NCI-H146 (cell line): ENCODE results near the gene C22orf42.
"Not testable (repeated sequence)": the region's sequence is repeated elsewhere in the genome, so short reads cannot be mapped to it uniquely, and the experiment has no call there.

Source experiments
- DNase-seq: peaks from one replicate; lab custom pipeline; 2025; lab: John Stamatoyannopoulos, UW

Gene C22orf42

GRCh38 chr22:32185821-32186220 is 26.7 kb upstream of the C22orf42 start:
- DNase-seq: peak; percentile 52

GRCh38 chr22:32183625-32184024 is 24.5 kb upstream of the C22orf42 start:
- DNase-seq: no peak

GRCh38 chr22:32181043-32181442 is 21.9 kb upstream of the C22orf42 start:
- no peak for DNase-seq

GRCh38 chr22:32177221-32177765 is 18.2 kb upstream of the C22orf42 start:
- DNase-seq: no peak

GRCh38 chr22:32175683-32176644 is 16.9 kb upstream of the C22orf42 start:
- peak; percentile 58 for DNase-seq

GRCh38 chr22:32175115-32175514 is 16.0 kb upstream of the C22orf42 start:
- DNase-seq: no peak

- DNase-seq: no peak
Measured at GRCh38 chr22:32165681-32166080, 6.6 kb upstream of the C22orf42 start.

GRCh38 chr22:32164075-32164860 is 5.2 kb upstream of the C22orf42 start:
- no peak for DNase-seq

GRCh38 chr22:32160411-32160810 is 1.3 kb upstream of the C22orf42 start:
- DNase-seq: peak; percentile 23

GRCh38 chr22:32157632-32158031 is 1.5 kb downstream of the C22orf42 start:
- DNase-seq: not testable (repeated sequence)

GRCh38 chr22:32154727-32155126 is 4.4 kb downstream of the C22orf42 start:
- DNase-seq: not testable (repeated sequence)

- DNase-seq: not testable (repeated sequence)
Measured at GRCh38 chr22:32151641-32152040, 7.5 kb downstream of the C22orf42 start.

GRCh38 chr22:32150647-32151046 is 8.5 kb downstream of the C22orf42 start:
- not testable (repeated sequence) for DNase-seq

GRCh38 chr22:32148372-32148771 is 10.7 kb downstream of the C22orf42 start:
- not testable (repeated sequence) for DNase-seq

- DNase-seq: peak; percentile 94
Measured at GRCh38 chr22:32147128-32147527, 12.0 kb downstream of the C22orf42 start.

- no peak for DNase-seq
Measured at GRCh38 chr22:32144496-32145274, 14.4 kb downstream of the C22orf42 start.

GRCh38 chr22:32142600-32142999 is 16.5 kb downstream of the C22orf42 start:
- no peak for DNase-seq

- peak; percentile 43 for DNase-seq
Measured at GRCh38 chr22:32140688-32141087, 18.4 kb downstream of the C22orf42 start.

- not testable (repeated sequence) for DNase-seq
Measured at GRCh38 chr22:32138576-32138975, 20.5 kb downstream of the C22orf42 start.

GRCh38 chr22:32137731-32138324 is 21.3 kb downstream of the C22orf42 start:
- DNase-seq: not testable (repeated sequence)

- not testable (repeated sequence) for DNase-seq
Measured at GRCh38 chr22:32136881-32137280, 22.2 kb downstream of the C22orf42 start.
